RWPE2 (cell line): ENCODE measurements around the gene ZBTB12.
A peak's percentile ranks its signal among the peaks of the same experiment; 100 is the strongest.
"Not testable (repeated sequence)": the region's sequence is repeated elsewhere in the genome, so short reads cannot be mapped to it uniquely, and the experiment has no call there.

Experiments used
- ATAC-seq: fragments of 200-7000 bp; cut with Tn5 transposase; 3 replicates; pipeline ENCODE4 v1.9.1; 2021; ENCODE audit warnings: low read depth
- DNase-seq: peaks from one replicate; pipeline ENCODE4 v3.0.0-alpha.2; 2020; ENCODE audit warnings: low spot score
- H3K27ac ChIP-seq: fragments of 450-650 bp; 2 replicates; pipeline ENCODE4 v1.5.1; 2017; ENCODE audit warnings: mild to moderate bottlenecking; ENCODE audit not compliant: poor library complexity, severe bottlenecking
- H3K27me3 ChIP-seq: fragments of 250-450 bp; sonication (Bioruptor Pico); 2 replicates; pipeline ENCODE4 v1.5.1; 2021; ENCODE audit warnings: mild to moderate bottlenecking, moderate library complexity; ENCODE audit not compliant: insufficient read depth, poor library complexity, severe bottlenecking
- H3K36me3 ChIP-seq: fragments of 250-450 bp; sonication (Bioruptor Pico); 2 replicates; pipeline ENCODE4 v1.5.1; 2020; ENCODE audit warnings: low read depth, mild to moderate bottlenecking, moderate library complexity
- H3K4me1 ChIP-seq: fragments of 250-450 bp; sonication (Bioruptor Pico); 2 replicates; pipeline ENCODE4 v1.5.1; 2021; ENCODE audit warnings: mild to moderate bottlenecking, moderate library complexity; ENCODE audit not compliant: insufficient read depth, poor library complexity, severe bottlenecking
- H3K4me3 ChIP-seq: fragments of 250-450 bp; sonication (Bioruptor Pico); 2 replicates; pipeline ENCODE4 v1.5.1; 2021; ENCODE audit warnings: mild to moderate bottlenecking, moderate library complexity; ENCODE audit not compliant: severe bottlenecking
- H3K9me3 ChIP-seq: fragments of 250-450 bp; sonication (Bioruptor Pico); 2 replicates; pipeline ENCODE4 v1.5.1; 2021; ENCODE audit warnings: mild to moderate bottlenecking, moderate library complexity; ENCODE audit not compliant: severe bottlenecking
- TF ChIP-seq, protein P1 (sequence below): fragments of 450-650 bp; IDR thresholded peaks from one replicate; pipeline ENCODE4 v1.5.1; 2017; ENCODE audit warnings: mild to moderate bottlenecking, moderate library complexity; ENCODE audit not compliant: poor library complexity, severe bottlenecking

The ZBTB12 gene

DNA sequence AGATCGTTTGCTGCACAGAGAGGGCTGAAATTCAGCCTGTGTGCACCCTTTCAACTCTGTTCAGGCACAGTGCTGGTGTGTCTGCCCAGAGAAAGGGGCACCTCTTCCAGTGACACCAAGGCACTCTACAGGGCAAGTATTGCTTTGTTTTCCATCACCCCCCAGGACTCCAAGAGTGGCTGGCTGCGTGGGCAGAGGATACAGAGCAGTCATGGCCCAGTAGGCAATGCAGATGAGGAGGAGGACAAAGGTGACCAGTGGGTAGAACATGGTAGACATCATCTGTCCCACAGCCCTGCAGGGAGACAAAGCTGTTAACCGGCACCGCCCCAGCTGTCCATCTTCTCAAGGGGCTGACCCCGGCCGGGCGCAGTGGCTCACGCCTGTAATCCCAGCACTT is 32.5 kb downstream of the ZBTB12 start:
- no peaks in the 10 kb centered on the region for H3K36me3 ChIP-seq
- no peaks in the 10 kb centered on the region for H3K9me3 ChIP-seq
- no peak overlapping the region for H3K27ac ChIP-seq
- no peak for DNase-seq
- no peak for ATAC-seq
- no peak overlapping the region for H3K4me3 ChIP-seq
- TF ChIP-seq, protein P1, sequence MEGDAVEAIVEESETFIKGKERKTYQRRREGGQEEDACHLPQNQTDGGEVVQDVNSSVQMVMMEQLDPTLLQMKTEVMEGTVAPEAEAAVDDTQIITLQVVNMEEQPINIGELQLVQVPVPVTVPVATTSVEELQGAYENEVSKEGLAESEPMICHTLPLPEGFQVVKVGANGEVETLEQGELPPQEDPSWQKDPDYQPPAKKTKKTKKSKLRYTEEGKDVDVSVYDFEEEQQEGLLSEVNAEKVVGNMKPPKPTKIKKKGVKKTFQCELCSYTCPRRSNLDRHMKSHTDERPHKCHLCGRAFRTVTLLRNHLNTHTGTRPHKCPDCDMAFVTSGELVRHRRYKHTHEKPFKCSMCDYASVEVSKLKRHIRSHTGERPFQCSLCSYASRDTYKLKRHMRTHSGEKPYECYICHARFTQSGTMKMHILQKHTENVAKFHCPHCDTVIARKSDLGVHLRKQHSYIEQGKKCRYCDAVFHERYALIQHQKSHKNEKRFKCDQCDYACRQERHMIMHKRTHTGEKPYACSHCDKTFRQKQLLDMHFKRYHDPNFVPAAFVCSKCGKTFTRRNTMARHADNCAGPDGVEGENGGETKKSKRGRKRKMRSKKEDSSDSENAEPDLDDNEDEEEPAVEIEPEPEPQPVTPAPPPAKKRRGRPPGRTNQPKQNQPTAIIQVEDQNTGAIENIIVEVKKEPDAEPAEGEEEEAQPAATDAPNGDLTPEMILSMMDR, result no peak
- no peaks in the 10 kb centered on the region for H3K4me1 ChIP-seq
- no peaks in the 10 kb centered on the region for H3K27me3 ChIP-seq

DNA sequence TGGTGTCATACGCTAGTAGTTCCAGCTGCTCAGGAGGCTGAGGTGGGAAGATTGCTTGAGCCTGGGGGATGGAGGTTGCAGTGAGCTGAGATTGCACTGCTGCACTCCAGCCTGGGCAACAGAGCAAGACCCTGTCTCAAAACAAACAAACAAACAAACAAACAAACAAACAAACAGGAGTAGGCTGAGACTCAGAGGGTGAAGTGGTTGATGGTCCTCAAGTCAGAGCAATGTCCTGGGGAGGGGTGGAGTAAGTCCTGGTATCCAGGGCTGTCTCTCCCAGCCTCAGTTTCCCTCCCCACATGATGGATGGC is 33.3 kb downstream of the ZBTB12 start:
- H3K27me3 ChIP-seq, H3K36me3 ChIP-seq, ATAC-seq, H3K4me1 ChIP-seq, H3K4me3 ChIP-seq, H3K27ac ChIP-seq, DNase-seq, H3K9me3 ChIP-seq: not testable (repeated sequence)

DNA sequence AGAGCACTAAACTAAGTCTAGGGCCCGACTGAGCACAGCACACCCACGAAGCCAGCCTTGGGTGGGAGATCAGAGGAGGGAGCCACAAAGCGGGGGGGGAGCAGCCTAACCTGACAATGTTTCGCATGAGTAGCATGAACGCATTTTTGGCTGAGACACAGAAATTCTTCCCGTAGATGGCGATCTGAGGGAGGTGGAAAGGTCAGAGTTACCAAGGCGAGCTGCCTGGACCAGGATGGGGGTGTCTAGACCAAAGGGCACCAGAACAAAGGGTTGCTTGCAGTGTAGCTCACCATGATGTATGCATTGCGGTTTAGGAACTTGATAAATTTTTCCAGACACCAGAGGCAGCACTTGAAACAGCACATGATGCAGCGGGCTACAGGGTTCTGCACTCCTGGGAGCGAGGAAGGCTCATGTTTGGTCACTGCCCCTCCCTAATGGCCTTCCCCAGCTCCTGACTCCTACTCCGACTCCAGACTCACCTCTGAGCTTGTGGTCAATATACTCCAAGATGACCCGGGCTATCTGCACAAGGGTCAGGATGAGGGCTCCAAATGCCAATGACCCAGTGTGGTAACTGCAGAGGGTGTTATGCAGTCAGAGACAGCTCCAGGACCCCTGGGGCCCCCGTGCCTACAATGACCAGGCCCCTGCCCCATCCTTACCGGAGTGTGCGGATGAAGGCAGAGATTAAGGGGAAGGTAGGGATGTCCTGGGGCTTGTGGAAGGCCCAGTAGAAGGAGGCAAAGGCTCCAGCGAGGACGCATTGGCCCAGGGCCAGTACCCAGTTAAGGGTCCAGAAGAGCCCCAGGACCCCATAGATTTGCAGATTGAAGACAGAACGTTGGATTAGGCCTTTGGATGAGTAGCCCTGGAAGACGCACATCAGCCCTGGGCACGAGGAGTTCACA is 36.4 kb downstream of the ZBTB12 start:
- TF ChIP-seq, protein P1, result no peak
- Histone ChIP-seq H3K36me3 (no peaks in the 10 kb centered on the region), H3K4me3 (no peak overlapping the region), H3K4me1 (no peaks in the 10 kb centered on the region), H3K27me3 (no peaks in the 10 kb centered on the region), H3K27ac (no peak overlapping the region), H3K9me3 (no peaks in the 10 kb centered on the region)
- DNase-seq, result no peak
- no peak for ATAC-seq

DNA sequence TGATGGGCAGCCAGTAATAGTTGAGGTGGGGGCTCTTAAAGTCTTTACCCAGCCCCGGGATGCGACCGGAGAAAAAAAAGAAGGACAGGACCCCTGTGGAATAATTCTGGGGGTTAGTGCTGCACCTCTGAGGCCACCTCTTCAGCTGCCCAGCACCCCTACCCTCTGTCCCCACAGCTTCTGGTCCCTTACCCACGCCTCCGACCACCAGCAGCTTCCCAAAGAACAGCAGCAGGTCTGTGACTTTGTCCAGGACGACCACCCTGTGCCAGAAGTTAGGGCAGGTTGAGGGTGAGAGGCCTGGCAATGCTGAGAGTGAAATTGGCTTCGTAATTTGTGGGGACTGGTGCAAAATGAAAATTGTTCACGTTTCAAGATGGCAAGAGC is 37.1 kb downstream of the ZBTB12 start:
- Histone ChIP-seq H3K4me3 (no peak overlapping the region), H3K27ac (no peak overlapping the region), H3K9me3 (no peaks in the 10 kb centered on the region), H3K27me3 (no peaks in the 10 kb centered on the region), H3K36me3 (0 out of 2 replicates have a peak, but pooled peaks cover 2% of the 10 kb centered on the region), H3K4me1 (no peaks in the 10 kb centered on the region)
- ATAC-seq (no peak), DNase-seq (no peak)
- TF ChIP-seq, protein P1, result no peak

DNA sequence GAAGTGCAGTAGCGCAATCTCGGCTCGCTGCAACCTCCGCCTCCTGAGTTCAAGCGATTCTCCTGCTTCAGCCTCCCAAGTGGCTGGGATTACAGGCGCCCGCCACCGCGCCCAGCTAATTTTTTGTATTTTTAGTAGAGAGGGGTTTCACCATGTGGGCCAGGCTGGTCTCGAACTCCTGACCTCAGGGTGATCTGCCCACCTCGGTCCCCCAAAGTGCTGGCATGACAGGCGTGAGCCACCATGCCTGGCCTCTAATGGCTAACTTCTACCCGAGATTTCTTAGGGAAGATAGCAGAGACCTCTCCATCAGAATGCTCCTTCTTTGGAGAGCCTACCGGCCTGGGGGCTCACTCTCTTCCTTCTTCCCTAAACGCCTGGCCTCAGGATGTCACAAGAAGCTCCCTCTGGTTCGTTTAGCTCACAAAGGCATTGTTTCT is 37.7 kb downstream of the ZBTB12 start:
- not testable (repeated sequence) for H3K27me3 ChIP-seq, H3K9me3 ChIP-seq, H3K4me1 ChIP-seq, DNase-seq, ATAC-seq, H3K36me3 ChIP-seq
- Histone ChIP-seq H3K27ac (peak overlapping the region; percentile 60), H3K4me3 (peak overlapping the region; percentile 66)
- TF ChIP-seq, protein P1, result peak; percentile 36
